OCI-LY3 (cell line): ENCODE results near the gene TTC12.

Source experiments
- CTCF ChIP-seq: fragments of 200-600, 300-600 bp; sonication (generic); IDR thresholded peaks from 2 replicates; pipeline ENCODE4 v1.5.1; 2014; ENCODE audit warnings: antibody characterized with exemption, low read length, low read depth
- EZH2phosphoT487 ChIP-seq: fragments of 200-600 bp; shearing (Covaris generic); IDR thresholded peaks from 2 replicates; pipeline ENCODE4 v1.6.1; 2018; ENCODE audit warnings: antibody characterized with exemption, mixed run types, low read depth

- TF ChIP-seq CTCF (no peak), EZH2phosphoT487 (no peak)
These were observed 39.4 kb upstream of the TTC12 start for GRCh38 chr11:113274713-113275582.
